T-helper 2 cell treated with Interferon-gamma antibody and Interleukin-4, amounts not matched to agents 100 ng/mL and 5 ng/mL, for 36 hours (primary cell): ENCODE measurements around the gene RNF8. TPM values are rescaled to one million over a fixed set of nuclear protein-coding genes. Genes with fewer than 3 reads are reported as not detected.

Source experiments
- intact Hi-C: fragments of 100-400 bp; cut with micrococcal nuclease; formaldehyde crosslinking; loops from one replicate; pipeline ENCODE4 v1.15.1; 2023
- total RNA-seq: library from RNA; stranded (reverse); gene quantifications from 2 replicates; pipeline ENCODE4 v1.2.3, GENCODE V29; 2022

RNF8 gene
- total RNA-seq, 1 donor from 2014 or later, result 22.8 TPM

DNA sequence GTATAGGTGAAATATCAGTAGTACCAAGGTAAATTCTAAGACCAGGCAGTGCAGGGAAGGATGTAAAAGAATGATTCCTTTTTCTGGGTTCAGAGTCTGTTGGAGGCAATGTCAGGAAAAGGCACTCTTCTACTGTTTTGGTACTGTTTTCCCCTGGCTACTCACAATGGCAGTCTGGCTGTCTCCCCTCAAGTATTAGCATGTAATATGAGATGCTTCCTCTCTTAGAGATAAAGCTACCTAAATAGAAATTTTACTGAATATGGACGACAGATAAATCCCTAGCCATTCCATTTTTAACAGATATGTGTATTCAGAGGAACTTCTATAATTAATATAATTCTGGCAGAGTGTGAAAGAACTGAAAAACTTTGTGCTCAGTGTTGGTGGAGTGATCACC lies 3.5 kb downstream of the RNF8 start:
- intact Hi-C loops, result no loop called here

DNA sequence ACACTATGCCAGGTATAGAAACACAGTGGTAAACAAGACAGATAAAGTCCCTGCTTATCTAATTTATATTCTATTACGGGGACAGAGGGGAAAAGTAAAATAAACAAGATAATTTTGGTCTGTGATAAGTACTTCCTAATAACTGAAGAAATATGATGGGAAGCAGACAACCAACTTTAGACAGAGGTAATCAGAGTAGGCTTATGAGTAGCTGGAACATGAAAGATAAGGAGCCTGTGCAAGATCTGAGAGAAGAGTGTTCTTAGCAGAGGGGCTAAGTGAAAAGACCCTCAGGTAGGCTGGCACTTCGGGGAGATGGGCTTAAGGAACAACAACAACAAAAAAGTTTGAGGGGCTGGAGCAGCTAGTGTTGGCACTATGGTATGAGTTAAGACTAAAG lies 4.1 kb downstream of the RNF8 start:
- intact Hi-C loops, result no loop called here

DNA sequence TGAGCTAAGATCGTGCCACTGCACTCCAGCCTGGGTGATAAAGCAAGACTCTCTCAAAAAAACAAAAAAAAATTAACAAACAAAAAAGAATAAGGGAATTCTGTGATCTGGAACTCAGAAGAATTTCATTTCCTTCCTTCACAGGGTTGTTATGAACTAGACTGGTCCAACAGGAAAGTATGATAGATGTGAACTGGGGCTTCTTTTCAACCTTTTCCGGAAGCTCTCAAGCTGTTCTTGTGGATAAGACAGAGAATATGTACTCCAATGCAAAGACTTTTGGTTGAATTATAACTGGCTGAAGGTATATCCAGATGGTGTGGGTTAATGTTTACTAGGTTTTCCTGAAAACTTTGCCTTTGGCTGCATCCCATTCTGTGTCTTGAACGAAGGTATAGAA lies 5.3 kb downstream of the RNF8 start:
- intact Hi-C loops, result no loop called here

GRCh38 chr6:37362101-37362828 lies 8.5 kb downstream of the RNF8 start:
- intact Hi-C loops, result no loop called here

- intact Hi-C loops, result no loop called here
Observed at GRCh38 chr6:37365791-37366190, 12.0 kb downstream of the RNF8 start.

GRCh38 chr6:37366910-37367309 lies 13.1 kb downstream of the RNF8 start:
- intact Hi-C loops, result no loop called here

DNA sequence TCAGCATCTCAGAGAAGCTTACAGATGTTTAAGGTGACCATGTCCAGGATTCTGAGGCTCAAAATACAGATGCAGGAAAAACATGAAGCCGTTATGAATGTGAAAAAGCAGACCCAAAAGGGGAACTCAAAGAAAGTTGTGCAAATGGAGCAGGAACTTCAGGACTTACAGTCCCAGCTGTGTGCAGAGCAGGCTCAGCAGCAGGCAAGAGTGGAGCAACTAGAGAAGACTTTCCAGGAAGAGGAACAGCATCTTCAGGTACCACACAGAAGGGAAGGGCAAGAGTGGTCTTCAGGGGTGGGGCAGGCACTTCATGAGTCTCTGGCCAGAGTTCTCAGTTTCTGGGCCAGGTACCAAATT lies 15.2 kb downstream of the RNF8 start:
- intact Hi-C loops, result no loop called here

- intact Hi-C loops, result no loop called here
Observed at GRCh38 chr6:37369321-37370201, 15.8 kb downstream of the RNF8 start.

GRCh38 chr6:37371154-37372083 lies 17.6 kb downstream of the RNF8 start:
- intact Hi-C loops, result no loop called here

GRCh38 chr6:37372116-37372515 lies 18.3 kb downstream of the RNF8 start:
- intact Hi-C loops, result no loop called here

- intact Hi-C loops, result no loop called here
Observed at GRCh38 chr6:37373822-37374471, 20.2 kb downstream of the RNF8 start.

DNA sequence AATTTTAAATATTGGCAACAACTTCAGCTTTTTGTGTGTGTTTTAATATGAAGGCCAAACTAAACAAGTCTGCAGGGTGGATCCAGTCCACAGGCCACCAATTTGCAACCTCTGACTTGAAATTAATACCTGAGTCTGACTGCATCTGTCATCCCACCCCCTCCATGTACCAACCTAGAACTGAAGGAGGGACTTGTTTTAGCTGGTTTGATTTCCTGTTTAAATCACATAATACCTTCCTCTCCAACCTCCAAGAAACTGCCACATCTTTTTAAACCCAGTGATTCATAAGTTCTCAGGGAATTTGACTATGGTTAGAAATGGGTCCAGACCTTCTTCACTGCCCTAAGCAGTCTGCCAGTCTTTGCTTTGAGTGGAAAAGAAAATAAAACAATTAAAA lies 21.6 kb downstream of the RNF8 start:
- intact Hi-C loops, result no loop called here

DNA sequence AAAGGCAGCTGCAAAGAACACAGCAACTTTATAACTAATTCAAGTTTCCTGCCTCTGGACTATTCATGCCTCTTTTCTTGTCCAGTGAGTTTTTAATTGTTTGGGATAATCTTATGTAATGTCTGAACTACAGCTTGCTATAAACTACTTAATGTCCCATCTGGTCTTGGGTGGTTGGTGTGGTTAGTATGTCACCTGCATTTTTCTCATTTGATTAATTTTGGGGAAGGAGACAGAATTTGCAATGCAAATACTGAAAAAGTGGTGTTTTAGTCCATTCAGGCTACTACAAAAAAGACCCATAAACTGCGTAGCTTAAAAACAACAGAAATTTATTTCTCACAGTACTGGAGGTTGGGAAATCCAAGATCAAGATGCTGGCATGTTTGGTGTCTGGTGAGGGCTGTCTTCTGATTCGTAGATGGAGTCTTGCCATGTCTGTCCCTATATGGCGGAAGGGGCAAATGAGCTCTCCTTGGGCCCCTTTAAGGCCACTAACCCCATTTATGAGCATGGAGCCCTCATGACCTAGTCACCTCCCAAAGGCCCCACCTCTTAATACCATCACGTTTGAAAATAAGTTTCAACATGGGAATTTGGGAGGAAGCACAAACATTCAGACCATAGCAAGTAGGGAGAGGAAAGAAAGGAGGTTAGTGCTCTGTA lies 22.4 kb downstream of the RNF8 start:
- intact Hi-C loops, result no loop called here

DNA sequence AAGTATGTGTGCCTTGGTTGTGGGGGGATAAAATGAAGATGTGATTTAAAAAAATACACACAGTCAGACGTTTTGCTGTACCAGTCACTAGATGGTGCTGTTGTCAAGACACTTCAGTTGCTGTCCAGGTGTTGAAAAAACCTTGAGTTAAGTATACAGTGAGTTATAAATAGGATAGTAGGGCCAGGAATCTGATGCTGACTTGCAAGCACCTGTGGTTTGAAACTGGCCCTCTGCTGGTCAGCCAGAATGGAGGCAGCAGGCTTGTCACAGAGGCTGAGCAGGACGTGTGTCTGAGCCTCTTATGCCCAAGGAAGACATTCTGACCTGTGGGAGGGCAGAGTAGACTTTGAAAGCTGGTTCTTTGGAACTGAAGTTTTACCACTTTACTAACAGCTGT lies 27.8 kb downstream of the RNF8 start:
- intact Hi-C loops, result loop anchor here (1.0 kb wide), 2 partner anchors 185 to 311 kb away; no protein-coding TSS in a partner anchor

DNA sequence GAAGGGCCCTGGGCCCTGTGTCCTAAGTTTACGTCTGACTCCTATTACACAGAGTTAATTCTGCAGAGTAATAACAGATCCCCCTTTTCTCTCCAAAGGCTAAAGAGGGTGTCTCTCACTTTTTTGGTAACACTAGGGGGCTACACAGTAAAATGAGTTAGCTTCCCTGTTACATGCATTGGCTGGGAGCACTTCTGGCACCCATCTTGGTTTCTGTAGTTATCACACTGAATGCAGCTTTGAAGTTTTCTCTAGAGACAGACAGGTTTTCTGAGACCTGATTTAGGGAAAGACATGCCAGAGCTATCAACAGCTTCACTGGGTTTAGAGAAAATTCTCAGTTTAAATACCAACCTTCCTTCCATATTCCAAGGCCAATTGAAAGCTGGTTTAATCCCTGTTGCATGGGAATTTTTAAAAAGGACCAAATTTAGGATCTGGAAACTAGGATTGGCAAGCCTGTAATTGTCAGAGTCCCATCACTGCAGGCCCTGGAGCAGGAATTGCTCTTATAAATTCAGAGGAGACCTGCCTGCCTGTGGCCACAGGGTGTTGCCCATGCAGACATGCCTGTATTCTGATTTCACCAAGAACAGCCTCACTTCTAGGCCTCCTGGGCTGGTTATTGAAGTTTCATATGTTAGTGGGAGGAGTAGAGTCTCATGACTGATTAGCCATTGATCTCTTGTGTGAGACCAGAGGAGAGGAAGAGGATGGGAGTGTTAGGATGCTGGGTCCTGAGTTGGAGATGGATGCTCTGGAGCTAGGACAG lies 29.4 kb downstream of the RNF8 start:
- intact Hi-C loops, result no loop called here

GRCh38 chr6:37388578-37388977 lies 34.8 kb downstream of the RNF8 start:
- intact Hi-C loops, result no loop called here

GRCh38 chr6:37389857-37390256 lies 36.1 kb downstream of the RNF8 start:
- intact Hi-C loops, result no loop called here

GRCh38 chr6:37391120-37391519 lies 37.3 kb downstream of the RNF8 start:
- intact Hi-C loops, result no loop called here

GRCh38 chr6:37392821-37393220 lies 39.0 kb downstream of the RNF8 start:
- intact Hi-C loops, result no loop called here
